MV-4-11 (cell line): ENCODE measurements around the gene NEAT1.

Experiments
- DNase-seq: peaks from one replicate; lab custom pipeline; 2025; lab: John Stamatoyannopoulos, UW

The NEAT1 gene

GRCh38 chr11:65433657-65434056 is 11.1 kb downstream of the NEAT1 start:
- DNase-seq = no peak

- DNase-seq = no peak
These were observed 11.6 kb downstream of the NEAT1 start for GRCh38 chr11:65434057-65434666.

- DNase-seq = no peak
These were observed 12.2 kb downstream of the NEAT1 start for GRCh38 chr11:65434667-65435410.

GRCh38 chr11:65435411-65435931 is 12.9 kb downstream of the NEAT1 start:
- DNase-seq = no peak

- DNase-seq = no peak
These were observed 13.4 kb downstream of the NEAT1 start for GRCh38 chr11:65435981-65436411.

- DNase-seq = no peak
These were observed 13.9 kb downstream of the NEAT1 start for GRCh38 chr11:65436412-65437032.

GRCh38 chr11:65437436-65438227 is 15.0 kb downstream of the NEAT1 start:
- DNase-seq = no peak

GRCh38 chr11:65438257-65439151 is 15.9 kb downstream of the NEAT1 start:
- no peak for DNase-seq

- DNase-seq = no peak
These were observed 17.0 kb downstream of the NEAT1 start for GRCh38 chr11:65439331-65440181.

- peak; percentile 93 for DNase-seq
These were observed 18.4 kb downstream of the NEAT1 start for GRCh38 chr11:65440831-65441499.

GRCh38 chr11:65442842-65443331 is 20.3 kb downstream of the NEAT1 start:
- peak; percentile 68 for DNase-seq

- DNase-seq = no peak
These were observed 21.9 kb downstream of the NEAT1 start for GRCh38 chr11:65444314-65445051.

- DNase-seq = no peak
These were observed 22.6 kb downstream of the NEAT1 start for GRCh38 chr11:65445101-65445603.

- DNase-seq = no peak
These were observed 23.2 kb downstream of the NEAT1 start for GRCh38 chr11:65445604-65446445.

- DNase-seq = no peak
These were observed 24.1 kb downstream of the NEAT1 start for GRCh38 chr11:65446446-65447277.

GRCh38 chr11:65448074-65448417 is 25.4 kb downstream of the NEAT1 start:
- no peak for DNase-seq
